Aorta (tissue), 5 donors: ENCODE data around the gene SYS1. TPM values are rescaled to one million over a fixed set of nuclear protein-coding genes. Genes with fewer than 3 reads are reported as not detected.

Experiments used
- ATAC-seq: fragments of 200-7000 bp; cut with Tn5 transposase; one replicate; pipeline ENCODE4 v1.9.1; 2022; ENCODE audit warnings: moderate library complexity; ENCODE audit not compliant: low FRiP score
- DNase-seq, 2 donors: peaks; one replicate each; pipeline ENCODE4 v3.0.0-alpha.2; 2020
- H3K27ac ChIP-seq, 2 donors: one replicate each; pipeline ENCODE4 v1.5.1; 2013; ENCODE audit warnings: low read length in 2 of 2, mild to moderate bottlenecking in 2 of 2, moderate library complexity in 2 of 2, control low read depth in 1 of 2, inconsistent platforms in 1 of 2, low read depth in 1 of 2
- H3K27me3 ChIP-seq, 2 donors: one replicate each; pipeline ENCODE4 v1.6.1; 2013; ENCODE audit warnings: control low read depth in 1 of 2, low read length in 1 of 2, mild to moderate bottlenecking in 1 of 2, moderate library complexity in 1 of 2; ENCODE audit not compliant: insufficient read depth in 2 of 2, control insufficient read depth in 1 of 2
- H3K36me3 ChIP-seq, 2 donors: one replicate each; pipeline ENCODE4 v1.6.1; 2013; ENCODE audit warnings: control low read depth in 1 of 2, low read length in 1 of 2, mild to moderate bottlenecking in 1 of 2; ENCODE audit not compliant: insufficient read depth in 2 of 2, control insufficient read depth in 1 of 2
- H3K4me1 ChIP-seq, 2 donors: one replicate each; pipeline ENCODE4 v1.6.1; 2013; ENCODE audit warnings: low read length in 2 of 2, control low read depth in 1 of 2, mild to moderate bottlenecking in 1 of 2, moderate library complexity in 1 of 2; ENCODE audit not compliant: insufficient read depth in 2 of 2, control insufficient read depth in 1 of 2
- H3K4me3 ChIP-seq, 2 donors: one replicate each; pipeline ENCODE4 v1.5.1; 2013; ENCODE audit warnings: low read length in 2 of 2, control low read depth in 1 of 2, mild to moderate bottlenecking in 1 of 2
- H3K9me3 ChIP-seq: one replicate; pipeline ENCODE4 v1.6.1; 2013; ENCODE audit warnings: mild to moderate bottlenecking, low read length; ENCODE audit not compliant: control insufficient read depth
- WGBS, 2 donors: extraction: QIAGEN DNeasy Blood & Tissue Kit; methylation state at CpG; one replicate each; pipeline ENCODE4 v1.1.7; 2013; 5-methylcytosine and 5-hydroxymethylcytosine counted together
- intact Hi-C, 2 donors: fragments of 100-400 bp; cut with DNase I; formaldehyde crosslinking; loops; one replicate each; pipeline versions ENCODE4 v1.14.2 to v1.15.0; 2022
- polyA plus RNA-seq, 2 donors: library from polyadenylated mRNA; stranded (reverse); fragments of 200-250 nt; gene quantifications; one replicate each; pipeline ENCODE4 v1.2.3, GENCODE V29; 2013
- total RNA-seq, 2 donors: library from RNA; stranded (reverse); fragmentation: NEBNext Ultra II Directional; extraction: Animal tissue kit (Norgen Biotek cat#: 25700); gene quantifications; one replicate each; pipeline ENCODE4 v1.2.1, GENCODE V29; 2021
- donor health status: healthy with polysubstance abuse.
- donor health status: Bipolar disorder and iron deficiency.
- donor health status: DM: no; HTN: no; CAD: no.
- donor health status: DM: no; HTN: no; CAD: no.
- donor health status: DM: yes; HTN: yes; CAD: no.

Gene SYS1
- total and polyA plus RNA-seq, 4 donors: 14.3 to 25.0 (median 17.4) TPM

GRCh38 chr20:45395114-45395415, 32.1 kb downstream of the SYS1 start:
- ATAC-seq: no peak
- 85 to 89% methylated on average over 7 of the region's 7 CpGs for WGBS, 2 donors
- Histone ChIP-seq H3K27ac (no peak overlapping the region), H3K36me3 (no peaks in the 10 kb centered on the region), H3K9me3 (no peaks in the 10 kb centered on the region), H3K4me3 (no peak overlapping the region), H3K4me1 (no peaks in the 10 kb centered on the region), H3K27me3 (no peaks in the 10 kb centered on the region)
- DNase-seq: no peak
- intact Hi-C loops: no loop called here

GRCh38 chr20:45399018-45399417, 36.1 kb downstream of the SYS1 start:
- 94 to 100% methylated on average over 1 of the region's 1 CpG for WGBS, 2 donors
- Histone ChIP-seq H3K4me1 (no peaks in the 10 kb centered on the region), H3K36me3 (no peaks in the 10 kb centered on the region), H3K27ac (no peak overlapping the region), H3K27me3 (no peaks in the 10 kb centered on the region), H3K4me3 (no peak overlapping the region), H3K9me3 (no peaks in the 10 kb centered on the region)
- no peak for DNase-seq
- intact Hi-C loops: no loop called here
- no peak for ATAC-seq

- Histone ChIP-seq H3K36me3 (no peaks in the 10 kb centered on the region), H3K27me3 (no peaks in the 10 kb centered on the region), H3K4me3 (no peak overlapping the region), H3K9me3 (no peaks in the 10 kb centered on the region), H3K4me1 (no peaks in the 10 kb centered on the region), H3K27ac (no peak overlapping the region)
- DNase-seq (no peak), ATAC-seq (no peak)
- intact Hi-C loops: no loop called here
- 97% methylated on average over 6 of the region's 6 CpGs for WGBS, 2 donors
Measured at GRCh38 chr20:45400346-45401031, 37.5 kb downstream of the SYS1 start.

- WGBS, 2 donors: 97 to 100% methylated on average over 1 of the region's 1 CpG
- intact Hi-C loops: no loop called here
- DNase-seq (no peak), ATAC-seq (no peak)
- no peaks in the 10 kb centered on the region for H3K9me3 ChIP-seq
- no peak overlapping the region for H3K27ac ChIP-seq
- H3K4me1 ChIP-seq: peaks cover 0 to 1% of the 10 kb centered on the region in 2 donors
- H3K27me3 ChIP-seq: no peaks in the 10 kb centered on the region
- H3K36me3 ChIP-seq: no peaks in the 10 kb centered on the region
- H3K4me3 ChIP-seq: no peak overlapping the region
Measured at GRCh38 chr20:45402946-45403345, 40.0 kb downstream of the SYS1 start.

- no peaks in the 10 kb centered on the region for H3K27me3 ChIP-seq
- no peak for ATAC-seq
- H3K9me3 ChIP-seq: no peaks in the 10 kb centered on the region
- peaks cover 0 to 2% of the 10 kb centered on the region in 2 donors for H3K36me3 ChIP-seq
- H3K4me1 ChIP-seq: peaks cover 2 to 9% of the 10 kb centered on the region in 2 donors
- intact Hi-C loops: no loop called here
- peak overlapping the region in 1 of 2 donors; percentile 21 for H3K27ac ChIP-seq
- 79 to 81% methylated on average over 1 of the region's 1 CpG for WGBS, 2 donors
- no peak overlapping the region for H3K4me3 ChIP-seq
- DNase-seq: no peak
Measured at GRCh38 chr20:45404438-45404837, 41.5 kb downstream of the SYS1 start.

GRCh38 chr20:45405571-45406259, 42.8 kb downstream of the SYS1 start:
- H3K27me3 ChIP-seq: no peaks in the 10 kb centered on the region
- peak; percentile 66 to 83 for DNase-seq
- 1% methylated on average over 47 to 49 of the region's 49 CpGs for WGBS, 2 donors
- peaks cover 3 to 8% of the 10 kb centered on the region in 2 donors for H3K36me3 ChIP-seq
- H3K27ac ChIP-seq: peak overlapping the region; percentile 68 to 95
- ATAC-seq: peak; percentile 61
- no peaks in the 10 kb centered on the region for H3K9me3 ChIP-seq
- H3K4me1 ChIP-seq: peaks cover 2 to 9% of the 10 kb centered on the region in 2 donors
- intact Hi-C loops: loop anchor here in 1 of 2 donors (1.0 kb wide), 1 partner anchor 32 kb away; no protein-coding TSS in a partner anchor
- H3K4me3 ChIP-seq: peak overlapping the region; percentile 76 to 85

- H3K9me3 ChIP-seq: no peaks in the 10 kb centered on the region
- ATAC-seq: peak; percentile 85
- peaks cover 2 to 9% of the 10 kb centered on the region in 2 donors for H3K4me1 ChIP-seq
- H3K4me3 ChIP-seq: peak overlapping the region; percentile 76 to 85
- DNase-seq: peak; percentile 87 to 96
- H3K27ac ChIP-seq: peak overlapping the region; percentile 68 to 95
- WGBS, 2 donors: 0 to 1% methylated on average over 64 to 87 of the region's 87 CpGs
- H3K36me3 ChIP-seq: peaks cover 6 to 8% of the 10 kb centered on the region in 2 donors
- intact Hi-C loops: loop anchor here in 1 of 2 donors (1.0 kb wide), 1 partner anchor 33 kb away; no protein-coding TSS in a partner anchor
- H3K27me3 ChIP-seq: no peaks in the 10 kb centered on the region
Measured at GRCh38 chr20:45406260-45407066, 43.5 kb downstream of the SYS1 start.

GRCh38 chr20:45407067-45407745, 44.2 kb downstream of the SYS1 start:
- Histone ChIP-seq H3K36me3 (peaks cover 6 to 8% of the 10 kb centered on the region in 2 donors), H3K4me3 (peak overlapping the region; percentile 76 to 85), H3K27ac (peak overlapping the region; percentile 68 to 95), H3K27me3 (no peaks in the 10 kb centered on the region), H3K9me3 (no peaks in the 10 kb centered on the region), H3K4me1 (peaks cover 2 to 9% of the 10 kb centered on the region in 2 donors)
- DNase-seq (peak; percentile 65 to 89), ATAC-seq (peak; percentile 71)
- intact Hi-C loops: no loop called here
- 2% methylated on average over 29 to 30 of the region's 30 CpGs for WGBS, 2 donors
